Spleen (tissue), 11 donors: ENCODE data around the gene SPINK2. TPM values are rescaled to one million over a fixed set of nuclear protein-coding genes. Genes with fewer than 3 reads are reported as not detected.

Source experiments
- DNase-seq: peaks from one replicate; pipeline ENCODE4 v3.0.0-alpha.2; 2020
- H3K27ac ChIP-seq, 8 donors: fragments of 200-600 bp; sonication (generic) in 7 of 8; 1 replicate in 4 of 8; 2 replicates in 4 of 8; pipeline versions ENCODE4 v1.5.0 to v1.8.0; 2016 to 2021; ENCODE audit warnings: inconsistent platforms in 4 of 8, mild to moderate bottlenecking in 4 of 8, moderate library complexity in 1 of 8
- H3K27me3 ChIP-seq, 7 donors: fragments of 200-600 bp; sonication (generic) in 6 of 7; replicated peaks in 1 of 7; 1 replicate in 4 of 7; 2 replicates in 3 of 7; pipeline versions ENCODE4 v1.5.0 to v1.8.0; 2016 to 2021; ENCODE audit warnings: inconsistent platforms in 3 of 7, mild to moderate bottlenecking in 1 of 7
- H3K36me3 ChIP-seq, 6 donors: fragments of 200-600 bp; sonication (generic) in 5 of 6; 1 replicate in 4 of 6; 2 replicates in 2 of 6; pipeline versions ENCODE4 v1.5.0 to v1.8.0; 2016 to 2021; ENCODE audit warnings: inconsistent platforms in 2 of 6
- H3K4me1 ChIP-seq, 6 donors: fragments of 200-600 bp; sonication (generic) in 5 of 6; 1 replicate in 3 of 6; 2 replicates in 3 of 6; pipeline versions ENCODE4 v1.5.0 to v1.8.0; 2016 to 2021; ENCODE audit warnings: inconsistent platforms in 3 of 6
- H3K4me3 ChIP-seq, 8 donors: fragments of 200-600 bp; sonication (generic) in 7 of 8; 1 replicate in 4 of 8; 2 replicates in 4 of 8; pipeline versions ENCODE4 v1.5.0 to v1.8.0; 2016 to 2021; ENCODE audit warnings: inconsistent platforms in 4 of 8, mild to moderate bottlenecking in 4 of 8, moderate library complexity in 2 of 8
- H3K9me3 ChIP-seq, 8 donors: fragments of 200-600 bp; sonication (generic) in 7 of 8; 1 replicate in 4 of 8; 2 replicates in 4 of 8; pipeline versions ENCODE4 v1.5.0 to v1.8.0; 2016 to 2021; ENCODE audit warnings: inconsistent platforms in 4 of 8
- POLR2A ChIP-seq, 3 donors: fragments of 450-650 bp; IDR thresholded peaks; one replicate each; pipeline ENCODE4 v1.5.1; 2017; ENCODE audit warnings: antibody characterized with exemption in 3 of 3, mild to moderate bottlenecking in 1 of 3
- POLR2AphosphoS5 ChIP-seq, 3 donors: sonication (generic); formaldehyde crosslinking; IDR thresholded peaks; one replicate each; pipeline ENCODE4 v1.5.1; 2017; ENCODE audit warnings: antibody characterized with exemption in 3 of 3
- WGBS, 5 donors: extraction: QIAGEN DNeasy Blood & Tissue Kit in 3 of 5; methylation state at CpG; one replicate each; pipeline versions ENCODE4 v1.1.5 to v1.1.7; 2013 to 2018; 5-methylcytosine and 5-hydroxymethylcytosine counted together
- intact Hi-C: fragments of 100-400 bp; cut with DNase I; formaldehyde crosslinking; loops from one replicate; pipeline ENCODE4 v1.15.0; 2023; ENCODE audit warnings: low total_unique reads
- polyA plus RNA-seq, 3 donors: library from polyadenylated mRNA; stranded (reverse); fragments of 200-250 nt; gene quantifications; one replicate each; pipeline ENCODE4 v1.2.1, GENCODE V29; 2013
- total RNA-seq, 7 donors: library from RNA; depleted of rRNA in 3 of 7; stranded (reverse); fragments of >200 nt in 3 of 7; fragmentation: NEBNext Ultra II Directional in 4 of 7; extraction: Animal tissue kit (Norgen Biotek cat#: 25700) in 4 of 7; gene quantifications; one replicate each; pipeline versions ENCODE4 v1.1.0 to v1.2.1, GENCODE V29; 2016 to 2021
- TF ChIP-seq, protein P1 (sequence below), 11 experiments: fragments of 200-600 bp in 7 of 11; fragments of 450-650 bp in 4 of 11; sonication (generic) in 4 of 11; IDR thresholded peaks in 8 of 11; conservative IDR thresholded peaks in 3 of 11; 1 replicate in 7 of 11; 2 replicates in 4 of 11; pipeline versions ENCODE4 v1.4.0 to v1.8.0; 2016 to 2021; ENCODE audit warnings: antibody characterized with exemption in 11 of 11, inconsistent platforms in 4 of 11, mild to moderate bottlenecking in 1 of 11
- donor health status: healthy with polysubstance abuse.
- donor health status: DM: no; HTN: no; CAD: no; lungs with moderate emphysema.
- donor health status: DM: no; HTN: no; CAD: no.
- donor health status: Bipolar disorder and iron deficiency.
- donor health status: healthy.
- donor health status: DM: no; HTN: no; CAD: no.
- donor health status: DM: yes; HTN: yes; CAD: no.

Gene SPINK2
- total and polyA plus RNA-seq, 10 donors: 0.88 to 8.2 (median 1.5) TPM; not detected in 2

DNA sequence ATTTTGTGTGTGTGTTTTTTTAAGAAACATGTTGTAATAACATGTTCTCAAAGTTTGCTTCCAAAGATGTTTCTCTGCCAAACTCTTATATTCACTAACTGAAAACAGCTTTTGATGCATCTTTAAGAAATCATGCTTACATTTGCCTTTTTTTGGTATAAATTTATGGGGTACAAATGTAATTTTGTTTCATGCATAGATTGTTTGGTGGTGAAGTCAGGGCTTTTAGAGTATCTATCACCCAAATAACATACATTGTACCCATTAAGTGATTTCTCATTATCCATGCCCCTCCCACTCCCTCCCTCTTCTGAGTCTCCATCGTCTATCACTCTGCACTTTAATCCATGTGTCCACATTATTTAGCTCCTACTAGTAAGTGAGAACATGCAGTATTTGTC is 30.8 kb downstream of the SPINK2 start:
- no peak overlapping the region for H3K4me3 ChIP-seq
- peaks cover 0 to 8% (median 0%) of the 10 kb centered on the region in 8 donors for H3K9me3 ChIP-seq
- H3K27ac ChIP-seq: no peak overlapping the region
- TF ChIP-seq POLR2AphosphoS5 (IDR thresholded peaks at IDR 0.05): no peak
- no peak for TF ChIP-seq POLR2A (IDR thresholded peaks at IDR 0.05)
- TF ChIP-seq, protein P1, sequence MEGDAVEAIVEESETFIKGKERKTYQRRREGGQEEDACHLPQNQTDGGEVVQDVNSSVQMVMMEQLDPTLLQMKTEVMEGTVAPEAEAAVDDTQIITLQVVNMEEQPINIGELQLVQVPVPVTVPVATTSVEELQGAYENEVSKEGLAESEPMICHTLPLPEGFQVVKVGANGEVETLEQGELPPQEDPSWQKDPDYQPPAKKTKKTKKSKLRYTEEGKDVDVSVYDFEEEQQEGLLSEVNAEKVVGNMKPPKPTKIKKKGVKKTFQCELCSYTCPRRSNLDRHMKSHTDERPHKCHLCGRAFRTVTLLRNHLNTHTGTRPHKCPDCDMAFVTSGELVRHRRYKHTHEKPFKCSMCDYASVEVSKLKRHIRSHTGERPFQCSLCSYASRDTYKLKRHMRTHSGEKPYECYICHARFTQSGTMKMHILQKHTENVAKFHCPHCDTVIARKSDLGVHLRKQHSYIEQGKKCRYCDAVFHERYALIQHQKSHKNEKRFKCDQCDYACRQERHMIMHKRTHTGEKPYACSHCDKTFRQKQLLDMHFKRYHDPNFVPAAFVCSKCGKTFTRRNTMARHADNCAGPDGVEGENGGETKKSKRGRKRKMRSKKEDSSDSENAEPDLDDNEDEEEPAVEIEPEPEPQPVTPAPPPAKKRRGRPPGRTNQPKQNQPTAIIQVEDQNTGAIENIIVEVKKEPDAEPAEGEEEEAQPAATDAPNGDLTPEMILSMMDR (IDR thresholded peaks at IDR 0.05 in 8 of 11, conservative IDR thresholded peaks at IDR 0.05 in 3 of 11): no peak
- no peaks in the 10 kb centered on the region for H3K36me3 ChIP-seq
- peaks cover 0 to 10% (median 0%) of the 10 kb centered on the region in 6 donors for H3K4me1 ChIP-seq
- no peak for DNase-seq
- 59 to 83% (median 78%) methylated on average over 1 of the region's 1 CpG for WGBS, 5 donors
- intact Hi-C loops: no loop called here
- H3K27me3 ChIP-seq: no peaks in the 10 kb centered on the region

DNA sequence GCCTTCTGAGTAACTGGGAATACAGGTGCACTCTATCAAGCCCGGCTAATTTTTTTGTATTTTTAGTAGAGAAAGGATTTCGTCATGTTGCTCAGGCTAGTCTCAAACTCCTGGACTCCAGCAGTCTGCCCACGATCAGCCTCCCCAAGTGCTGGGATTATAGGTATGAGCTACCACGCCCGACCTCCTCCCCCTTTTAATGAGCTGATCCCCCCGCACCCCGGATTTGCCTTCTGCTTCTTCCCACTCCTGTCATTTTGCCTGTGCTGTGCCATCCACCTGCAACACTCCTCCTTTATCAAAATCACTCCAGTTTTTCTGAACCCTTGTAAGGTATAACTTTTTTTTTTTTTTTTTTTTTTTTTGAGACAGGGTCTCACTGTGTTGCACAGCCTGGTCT is 33.4 kb downstream of the SPINK2 start:
- Histone ChIP-seq H3K4me1 (peaks cover 0 to 10% (median 0%) of the 10 kb centered on the region in 6 donors), H3K27ac (peak overlapping the region in 4 of 8 donors; percentile 39 to 66 (median 52)), H3K36me3 (no peaks in the 10 kb centered on the region), H3K4me3 (no peak overlapping the region), H3K27me3 (no peaks in the 10 kb centered on the region), H3K9me3 (peaks cover 0 to 8% (median 0%) of the 10 kb centered on the region in 8 donors)
- intact Hi-C loops: no loop called here
- TF ChIP-seq, protein P1 (IDR thresholded peaks at IDR 0.05 in 8 of 11, conservative IDR thresholded peaks at IDR 0.05 in 3 of 11): no peak
- TF ChIP-seq POLR2AphosphoS5 (IDR thresholded peaks at IDR 0.05) (no peak), POLR2A (IDR thresholded peaks at IDR 0.05) (no peak)
- 85 to 93% (median 89%) methylated on average over 7 of the region's 7 CpGs for WGBS, 5 donors
- no peak for DNase-seq

DNA sequence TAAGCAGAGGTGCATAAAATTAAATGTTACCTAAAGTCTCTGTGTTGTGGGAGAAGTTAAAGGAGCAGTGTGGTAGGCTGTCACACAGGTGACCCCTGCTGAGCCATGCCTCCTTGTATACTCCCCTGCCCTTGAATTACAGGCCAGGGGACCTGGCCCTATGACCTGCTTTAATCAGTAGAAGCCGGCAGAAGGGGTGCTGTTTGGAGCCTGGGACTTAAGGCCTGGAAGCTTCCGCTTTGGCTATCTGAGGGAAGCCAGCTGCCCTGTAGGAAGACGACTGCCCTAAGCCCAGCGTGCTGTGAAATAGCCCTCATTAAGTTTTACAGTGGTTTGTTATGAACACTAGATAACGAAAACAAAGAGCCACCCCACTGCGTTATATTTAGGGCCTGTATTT is 34.1 kb downstream of the SPINK2 start:
- 56 to 81% (median 73%) methylated on average over 6 of the region's 6 CpGs for WGBS, 5 donors
- no peaks in the 10 kb centered on the region for H3K36me3 ChIP-seq
- intact Hi-C loops: no loop called here
- no peak for DNase-seq
- H3K27me3 ChIP-seq: no peaks in the 10 kb centered on the region
- peaks cover 0 to 8% (median 0%) of the 10 kb centered on the region in 8 donors for H3K9me3 ChIP-seq
- H3K4me1 ChIP-seq: peaks cover 0 to 10% (median 0%) of the 10 kb centered on the region in 6 donors
- no peak overlapping the region for H3K4me3 ChIP-seq
- no peak for TF ChIP-seq POLR2A (IDR thresholded peaks at IDR 0.05)
- no peak for TF ChIP-seq POLR2AphosphoS5 (IDR thresholded peaks at IDR 0.05)
- TF ChIP-seq, protein P1 (IDR thresholded peaks at IDR 0.05 in 8 of 11, conservative IDR thresholded peaks at IDR 0.05 in 3 of 11): no peak
- H3K27ac ChIP-seq: peak overlapping the region in 7 of 8 donors; percentile 20 to 66 (median 50)

DNA sequence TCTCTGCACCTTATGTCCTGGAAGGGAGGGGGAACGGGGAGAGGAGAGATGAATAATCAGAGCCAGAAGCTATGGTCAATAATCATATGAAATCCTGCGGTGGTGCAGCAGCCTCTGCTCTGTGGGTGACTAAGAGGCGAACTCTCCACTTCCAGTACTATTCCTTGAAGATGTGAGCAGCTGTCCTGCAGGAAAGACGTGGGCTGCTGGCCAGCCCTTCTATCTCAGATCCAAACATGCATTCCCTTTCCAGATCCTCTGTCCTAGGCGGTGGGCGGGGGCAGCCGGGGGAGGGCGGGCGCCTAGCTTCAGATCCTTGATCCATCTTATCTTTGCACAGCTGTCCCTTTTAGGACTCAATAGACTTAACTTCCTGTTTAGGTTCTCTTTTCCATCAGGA is 34.5 kb downstream of the SPINK2 start:
- TF ChIP-seq, protein P1 (IDR thresholded peaks at IDR 0.05 in 8 of 11, conservative IDR thresholded peaks at IDR 0.05 in 3 of 11): no peak
- TF ChIP-seq POLR2A (IDR thresholded peaks at IDR 0.05): no peak
- no peak for TF ChIP-seq POLR2AphosphoS5 (IDR thresholded peaks at IDR 0.05)
- Histone ChIP-seq H3K27ac (peak overlapping the region in 6 of 8 donors; percentile 39 to 66 (median 50)), H3K4me1 (peaks cover 0 to 10% (median 0%) of the 10 kb centered on the region in 6 donors), H3K27me3 (no peaks in the 10 kb centered on the region), H3K9me3 (peaks cover 0 to 8% (median 0%) of the 10 kb centered on the region in 8 donors), H3K4me3 (no peak overlapping the region), H3K36me3 (no peaks in the 10 kb centered on the region)
- DNase-seq: no peak
- intact Hi-C loops: no loop called here
- 38 to 69% (median 61%) methylated on average over 9 of the region's 9 CpGs for WGBS, 5 donors
